Lower leg skin (tissue), 4 donors: ENCODE data around the gene ALDH1A1. TPM values are rescaled to one million over a fixed set of nuclear protein-coding genes. Genes with fewer than 3 reads are reported as not detected.

ENCODE experiments used
- DNase-seq, 2 donors: peaks; one replicate each; pipeline ENCODE4 v3.0.0-alpha.2; 2019; ENCODE audit warnings: low spot score in 2 of 2
- H3K4me3 ChIP-seq: fragments of 200-600 bp; sonication (generic); 2 replicates; pipeline ENCODE4 v1.5.1; 2017; ENCODE audit warnings: mild to moderate bottlenecking, low read depth; ENCODE audit not compliant: poor library complexity, severe bottlenecking
- POLR2A ChIP-seq, 2 donors: fragments of 450-650 bp; IDR thresholded peaks; one replicate each; pipeline ENCODE4 v1.6.1; 2016 to 2017; ENCODE audit warnings: antibody characterized with exemption in 2 of 2, mild to moderate bottlenecking in 1 of 2, moderate library complexity in 1 of 2
- WGBS, 2 donors: methylation state at CpG; one replicate each; pipeline ENCODE4 v1.1.5; 2018; 5-methylcytosine and 5-hydroxymethylcytosine counted together
- intact Hi-C: fragments of 100-400 bp; cut with DNase I; formaldehyde crosslinking; loops from one replicate; pipeline ENCODE4 v1.15.0; 2023; ENCODE audit warnings: low total_unique reads
- total RNA-seq, 4 donors: library from RNA; depleted of rRNA; stranded (reverse); fragments of >200 nt; gene quantifications; one replicate each; pipeline ENCODE4 v1.1.0, GENCODE V29; 2016
- TF ChIP-seq, protein P1 (sequence below), 3 donors: fragments of 450-650 bp; IDR thresholded peaks; one replicate each; pipeline ENCODE4 v1.5.1; 2016; ENCODE audit warnings: antibody characterized with exemption in 3 of 3, mild to moderate bottlenecking in 3 of 3, moderate library complexity in 2 of 3

ALDH1A1 gene
- total RNA-seq, 4 donors from 2014 or later: 8.8 to 18.5 (median 13.1) TPM

GRCh38 chr9:72888067-72888466, 64.8 kb downstream of the ALDH1A1 start:
- H3K4me3 ChIP-seq: no peak overlapping the region
- DNase-seq: no peak
- intact Hi-C loops: no loop called here
- WGBS, 2 donors: 52 to 57% methylated on average over 2 of the region's 2 CpGs
- TF ChIP-seq POLR2A (IDR thresholded peaks at IDR 0.05): no peak
- TF ChIP-seq, protein P1, sequence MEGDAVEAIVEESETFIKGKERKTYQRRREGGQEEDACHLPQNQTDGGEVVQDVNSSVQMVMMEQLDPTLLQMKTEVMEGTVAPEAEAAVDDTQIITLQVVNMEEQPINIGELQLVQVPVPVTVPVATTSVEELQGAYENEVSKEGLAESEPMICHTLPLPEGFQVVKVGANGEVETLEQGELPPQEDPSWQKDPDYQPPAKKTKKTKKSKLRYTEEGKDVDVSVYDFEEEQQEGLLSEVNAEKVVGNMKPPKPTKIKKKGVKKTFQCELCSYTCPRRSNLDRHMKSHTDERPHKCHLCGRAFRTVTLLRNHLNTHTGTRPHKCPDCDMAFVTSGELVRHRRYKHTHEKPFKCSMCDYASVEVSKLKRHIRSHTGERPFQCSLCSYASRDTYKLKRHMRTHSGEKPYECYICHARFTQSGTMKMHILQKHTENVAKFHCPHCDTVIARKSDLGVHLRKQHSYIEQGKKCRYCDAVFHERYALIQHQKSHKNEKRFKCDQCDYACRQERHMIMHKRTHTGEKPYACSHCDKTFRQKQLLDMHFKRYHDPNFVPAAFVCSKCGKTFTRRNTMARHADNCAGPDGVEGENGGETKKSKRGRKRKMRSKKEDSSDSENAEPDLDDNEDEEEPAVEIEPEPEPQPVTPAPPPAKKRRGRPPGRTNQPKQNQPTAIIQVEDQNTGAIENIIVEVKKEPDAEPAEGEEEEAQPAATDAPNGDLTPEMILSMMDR (IDR thresholded peaks at IDR 0.05): no peak

DNA sequence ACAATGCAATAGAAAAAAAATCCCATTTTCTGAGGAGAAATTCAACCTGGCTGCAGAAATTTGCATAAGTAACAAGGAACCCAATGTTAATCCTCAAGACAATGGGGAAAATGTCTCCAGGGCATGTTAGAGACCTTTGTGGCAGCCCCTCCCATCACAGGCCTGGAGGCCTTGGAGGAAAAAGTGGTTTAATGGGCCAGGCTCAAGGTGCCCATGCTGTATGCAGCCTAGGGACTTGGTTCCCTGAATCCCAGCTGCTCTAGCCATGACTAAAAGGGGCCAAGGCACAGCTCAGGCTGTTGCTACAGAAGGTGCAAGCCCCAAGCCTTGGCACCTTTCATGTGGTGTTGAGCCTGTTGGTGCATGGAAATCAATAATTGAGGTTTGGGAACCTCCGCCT, 66.5 kb downstream of the ALDH1A1 start:
- intact Hi-C loops: no loop called here
- no peak for DNase-seq
- 92 to 100% methylated on average over 1 of the region's 1 CpG for WGBS, 2 donors
- H3K4me3 ChIP-seq: no peak overlapping the region
- TF ChIP-seq, protein P1 (IDR thresholded peaks at IDR 0.05): no peak
- no peak for TF ChIP-seq POLR2A (IDR thresholded peaks at IDR 0.05)

DNA sequence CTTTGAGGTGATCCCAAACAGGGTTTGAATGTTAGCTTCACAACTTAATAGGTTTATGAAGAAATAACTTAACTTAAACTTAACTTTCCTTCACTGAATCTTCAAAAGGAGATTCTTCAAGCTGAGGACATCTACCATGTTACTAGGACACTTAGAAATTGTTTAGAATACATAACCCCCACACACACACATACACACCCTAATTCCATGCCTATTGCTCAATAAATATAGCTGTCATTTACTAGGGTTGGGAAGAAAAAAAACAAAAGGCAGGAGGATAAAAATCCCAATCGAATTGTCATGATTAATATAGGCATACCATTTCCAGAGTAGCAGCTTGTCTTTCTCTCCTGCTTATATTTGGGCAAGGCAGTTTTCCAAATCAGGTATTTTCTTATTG, 68.3 kb downstream of the ALDH1A1 start:
- WGBS, 2 donors: 57 to 62% methylated on average over 1 of the region's 1 CpG
- intact Hi-C loops: no loop called here
- no peak for TF ChIP-seq POLR2A (IDR thresholded peaks at IDR 0.05)
- TF ChIP-seq, protein P1 (IDR thresholded peaks at IDR 0.05): no peak
- no peak overlapping the region for H3K4me3 ChIP-seq
- DNase-seq: no peak

DNA sequence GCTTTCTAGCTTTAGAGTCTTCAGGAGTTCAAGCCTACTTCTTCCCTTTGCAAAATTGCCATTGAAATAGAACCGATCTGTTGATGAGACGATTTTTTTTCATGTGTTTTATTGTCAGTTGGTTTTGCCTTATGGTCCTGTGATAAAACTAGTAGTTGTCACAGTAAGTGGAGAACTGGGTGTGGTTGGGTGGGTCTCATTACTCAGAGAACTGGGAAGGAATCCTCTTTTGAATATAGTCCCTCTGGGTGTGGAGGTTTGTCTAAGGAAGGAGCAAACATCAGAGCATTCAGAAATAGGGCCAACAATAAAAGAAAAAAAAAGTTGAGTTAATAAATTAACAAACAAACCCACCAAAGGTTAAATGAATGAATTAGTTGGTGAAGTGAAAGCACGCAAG, 69.0 kb downstream of the ALDH1A1 start:
- no peak for DNase-seq
- no peak overlapping the region for H3K4me3 ChIP-seq
- intact Hi-C loops: no loop called here
- 57 to 59% methylated on average over 3 of the region's 3 CpGs for WGBS, 2 donors
- TF ChIP-seq, protein P1 (IDR thresholded peaks at IDR 0.05): no peak
- TF ChIP-seq POLR2A (IDR thresholded peaks at IDR 0.05): no peak

- intact Hi-C loops: no loop called here
- no peak overlapping the region for H3K4me3 ChIP-seq
- WGBS, 2 donors: 55 to 68% methylated on average over 6 of the region's 6 CpGs
- peak in 1 of 2 donors; percentile 31 for DNase-seq
- no peak for TF ChIP-seq POLR2A (IDR thresholded peaks at IDR 0.05)
- TF ChIP-seq, protein P1 (IDR thresholded peaks at IDR 0.05): no peak
Measured at GRCh38 chr9:72882117-72882775, 70.6 kb downstream of the ALDH1A1 start.

GRCh38 chr9:72880821-72881220, 72.0 kb downstream of the ALDH1A1 start:
- intact Hi-C loops: no loop called here
- DNase-seq: peak in 1 of 2 donors; percentile 31
- 68 to 75% methylated on average over 2 of the region's 2 CpGs for WGBS, 2 donors
- no peak overlapping the region for H3K4me3 ChIP-seq
- TF ChIP-seq, protein P1 (IDR thresholded peaks at IDR 0.05): no peak
- no peak for TF ChIP-seq POLR2A (IDR thresholded peaks at IDR 0.05)
